HG03342 (cell line): Measurements from ENCODE around the gene RAP1GAP2.
A peak's percentile ranks its signal among the peaks of the same experiment; 100 is the strongest.
"Not testable (repeated sequence)": the region's sequence is repeated elsewhere in the genome, so short reads cannot be mapped to it uniquely, and the experiment has no call there.

ENCODE experiments used
- ATAC-seq: cut with Tn5 transposase; IDR thresholded peaks from one replicate; pipeline ENCODE4 v1.9.1; 2021; ENCODE audit warnings: mild to moderate bottlenecking, moderate library complexity; ENCODE audit not compliant: unreplicated experiment

Gene RAP1GAP2

DNA sequence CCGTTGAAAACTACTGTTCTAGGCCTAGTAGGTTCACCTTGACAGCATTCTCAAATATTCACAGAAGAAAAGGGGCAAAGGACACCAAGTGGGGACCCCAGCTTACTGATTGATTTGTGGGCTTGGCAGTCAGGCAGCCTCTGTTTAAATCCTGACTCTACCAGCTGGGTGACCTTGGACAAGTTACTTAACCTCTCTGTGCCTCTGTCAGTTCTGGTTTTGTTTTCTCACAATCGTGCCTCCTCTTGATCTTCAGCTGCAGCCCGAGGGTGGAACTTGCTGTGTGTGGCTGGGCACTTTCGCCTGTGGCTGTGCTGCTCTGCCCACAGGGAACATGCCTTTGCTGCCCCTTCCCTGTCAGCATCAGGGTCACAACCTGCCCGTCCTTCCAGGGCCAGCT is 17.8 kb downstream of the RAP1GAP2 start:
- ATAC-seq: no peak

DNA sequence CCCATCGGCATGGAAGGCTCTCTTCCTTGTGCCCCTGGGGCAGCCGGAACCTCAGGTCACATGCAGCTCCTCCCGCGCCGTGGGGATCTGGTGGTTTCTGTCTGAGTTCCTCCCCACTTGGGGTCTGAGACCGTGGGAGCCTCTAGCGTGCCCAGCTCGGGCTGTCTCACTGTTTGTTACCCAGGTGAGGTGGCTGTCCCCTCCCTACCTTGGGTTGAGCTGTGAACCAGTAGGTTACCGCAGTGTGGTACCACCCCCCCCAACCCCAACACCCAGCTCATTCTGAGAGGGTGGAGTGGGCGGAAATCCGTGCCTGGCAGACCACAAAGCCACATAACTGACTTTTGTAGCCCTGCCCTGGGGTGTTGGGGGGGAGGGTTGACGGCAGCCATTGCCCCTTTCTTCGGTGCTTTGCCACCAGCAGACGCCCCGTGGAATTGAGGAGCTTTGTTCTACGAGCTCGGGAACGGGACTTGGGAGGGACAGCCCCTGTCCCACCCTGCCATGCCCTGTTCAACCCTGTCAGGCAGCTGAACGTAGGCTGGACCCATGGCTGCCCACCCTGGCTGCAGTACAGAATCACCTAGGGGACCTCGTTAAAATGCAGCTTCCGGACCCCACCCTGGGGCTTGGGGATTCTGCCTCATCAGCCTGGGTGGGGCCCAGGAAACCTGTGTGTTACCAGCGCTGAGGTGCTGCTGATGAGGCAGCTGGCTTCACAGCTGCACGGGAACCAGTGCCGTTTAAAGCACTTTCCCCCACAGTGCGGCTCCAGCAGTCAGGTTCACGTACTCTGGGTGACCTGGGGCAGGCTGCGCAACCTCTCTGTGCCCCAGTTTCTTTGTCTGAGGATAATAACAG is 18.5 kb downstream of the RAP1GAP2 start:
- ATAC-seq: no peak

DNA sequence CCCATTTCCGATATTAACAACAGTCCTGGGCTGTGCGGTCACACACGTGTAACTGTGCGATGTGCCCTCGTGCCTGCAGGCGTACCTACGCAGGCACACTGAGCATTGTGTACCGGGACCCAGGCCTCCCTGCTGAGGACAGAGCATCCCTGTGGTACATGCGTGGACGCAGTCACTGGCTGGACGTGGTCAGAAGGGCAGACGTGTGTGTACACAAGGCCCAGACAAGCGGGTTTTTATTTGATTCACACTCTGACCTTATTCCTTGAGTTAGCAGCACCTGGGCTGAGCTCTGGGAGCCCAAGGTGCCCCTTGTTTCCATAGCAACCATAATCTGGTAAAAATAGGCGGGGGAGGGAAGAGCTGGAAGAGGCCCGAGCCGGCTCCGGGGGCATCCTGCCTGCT is 19.5 kb downstream of the RAP1GAP2 start:
- ATAC-seq: no peak

DNA sequence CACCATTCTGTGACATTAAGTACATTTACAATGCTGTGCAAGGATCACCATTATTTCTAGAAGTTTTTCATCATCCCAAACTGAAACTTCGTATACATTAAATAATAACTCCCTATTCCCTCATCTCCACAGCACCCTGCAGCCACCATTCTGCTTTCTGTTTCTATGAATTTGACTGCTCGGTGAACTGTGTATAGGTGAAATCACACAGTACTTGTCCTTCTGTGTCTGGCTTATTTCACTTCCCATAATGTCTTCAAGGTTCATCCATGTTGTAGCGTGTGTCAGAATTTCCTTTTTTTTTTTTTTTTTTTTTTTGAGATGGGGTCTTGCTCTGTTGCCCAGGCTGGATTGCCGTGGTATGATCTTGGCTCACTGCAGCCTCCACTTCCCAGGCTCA is 20.4 kb downstream of the RAP1GAP2 start:
- ATAC-seq: no peak

DNA sequence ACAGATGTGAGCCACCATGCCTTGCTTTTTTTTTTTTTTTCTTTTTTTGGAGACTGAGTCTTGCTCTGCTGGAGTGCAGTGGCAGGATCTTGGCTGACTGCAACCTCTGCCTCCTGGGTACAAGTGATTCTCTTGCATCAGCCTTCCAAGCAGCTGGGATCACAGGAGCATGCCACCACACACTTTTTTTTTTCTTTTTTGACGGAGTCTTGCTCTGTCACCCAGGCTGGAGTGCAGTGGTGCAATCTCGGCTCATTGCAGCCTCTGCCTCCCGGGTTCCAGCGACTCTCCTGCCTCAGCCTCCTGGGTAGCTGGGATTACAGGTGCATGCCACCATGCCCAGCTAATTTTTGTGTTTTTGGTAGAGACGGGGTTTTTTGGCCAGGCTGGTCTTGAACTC is 23.1 kb downstream of the RAP1GAP2 start:
- ATAC-seq: not testable (repeated sequence)

DNA sequence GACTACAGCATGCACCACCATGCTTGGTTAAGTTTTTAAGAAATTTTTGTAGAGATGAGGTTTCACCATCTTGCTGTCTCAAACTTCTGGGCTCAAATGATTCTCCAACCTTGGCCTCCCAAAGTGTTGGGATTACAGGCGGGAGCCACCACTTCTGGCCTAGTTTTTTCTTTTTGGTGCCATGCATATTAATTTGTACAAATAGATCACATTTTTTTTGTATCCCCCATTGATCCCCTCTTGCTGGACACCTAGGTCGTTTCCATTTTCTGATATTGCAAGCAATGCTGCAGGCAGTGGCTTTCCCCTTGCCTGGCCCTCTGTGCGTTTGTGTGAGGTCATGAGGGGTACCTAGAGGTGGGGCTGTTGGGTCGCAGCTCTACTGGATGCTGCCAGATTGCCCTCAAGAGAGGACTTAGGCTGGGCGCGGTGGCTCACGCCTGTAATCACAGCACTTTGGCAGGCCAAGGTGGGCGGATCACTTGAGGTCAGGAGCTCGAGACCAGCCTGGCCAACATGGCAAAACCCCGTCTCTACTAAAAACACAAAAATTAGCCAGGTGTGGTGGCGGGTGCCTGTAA is 23.8 kb downstream of the RAP1GAP2 start:
- no peak for ATAC-seq

DNA sequence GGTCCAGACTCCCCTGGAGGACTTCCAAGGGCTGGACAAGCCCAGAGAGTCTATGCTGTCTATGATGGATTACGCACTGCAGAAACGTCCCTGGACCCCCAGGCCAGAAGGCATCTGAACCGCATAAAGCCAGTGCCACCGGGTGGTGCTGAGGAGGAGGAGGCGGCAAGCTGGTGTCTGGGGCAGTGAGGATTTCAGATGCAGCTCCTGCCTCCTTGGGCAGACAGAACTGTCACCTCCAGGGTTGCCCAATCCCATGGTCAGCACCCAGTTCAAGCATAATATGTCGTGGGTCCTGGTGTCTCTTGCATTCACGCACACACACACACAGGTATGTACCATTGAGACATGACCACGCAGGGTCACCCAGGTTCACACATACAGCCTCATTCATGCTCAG is 25.6 kb downstream of the RAP1GAP2 start:
- no peak for ATAC-seq

DNA sequence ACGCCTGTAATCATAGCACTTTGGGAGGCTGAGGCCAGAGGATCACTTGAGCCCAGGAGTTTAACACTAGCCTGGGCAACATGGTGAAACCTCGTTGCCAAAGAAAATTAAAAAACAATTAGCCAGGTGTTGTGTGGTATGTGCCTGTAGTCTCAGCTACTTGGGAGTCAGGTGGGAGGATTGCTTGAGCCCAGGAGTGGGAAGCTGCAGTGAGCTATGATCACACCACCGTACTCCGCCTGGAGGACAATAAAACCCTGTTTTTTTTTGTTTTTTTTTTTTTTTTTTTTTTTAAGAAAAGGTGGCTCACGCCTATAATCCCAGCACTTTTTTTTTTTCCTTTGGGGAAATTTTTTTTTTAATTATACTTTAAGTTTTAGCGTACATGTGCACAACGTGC is 26.1 kb downstream of the RAP1GAP2 start:
- no peak for ATAC-seq

DNA sequence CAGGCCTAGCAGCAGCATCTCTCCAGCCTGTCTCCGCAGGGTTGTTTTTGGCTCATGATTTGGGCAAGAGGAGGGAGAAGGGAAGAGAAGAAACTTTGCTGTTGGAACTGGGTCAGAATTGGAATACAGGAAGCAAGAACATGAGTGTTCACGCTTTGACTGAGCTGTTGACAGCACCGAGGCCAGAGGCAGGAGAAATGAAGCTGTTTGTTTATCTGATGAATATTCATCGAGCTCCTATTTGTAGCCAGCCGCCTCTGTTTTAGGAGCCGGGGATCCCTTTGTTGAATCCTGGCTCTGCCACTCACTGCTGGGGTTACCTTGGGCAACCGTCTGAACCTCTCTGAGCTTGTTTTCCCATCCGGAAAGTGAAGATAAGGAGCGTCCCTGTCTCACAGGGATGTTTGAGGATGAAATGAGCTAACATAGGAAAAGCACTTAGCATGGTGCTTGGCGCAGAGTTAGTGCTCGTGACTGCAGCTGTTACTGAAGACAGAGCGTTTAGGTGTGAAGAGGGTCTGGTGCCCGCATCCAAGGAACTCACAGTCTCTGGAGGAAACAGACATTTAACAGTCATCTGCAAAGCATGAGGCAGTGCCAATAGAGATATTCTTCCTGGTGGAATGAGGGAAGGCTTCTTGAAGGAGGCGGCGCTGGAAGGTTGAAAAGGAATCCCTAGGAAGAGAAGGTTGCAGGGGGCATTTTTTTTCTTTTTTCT is 29.2 kb downstream of the RAP1GAP2 start:
- no peak for ATAC-seq

DNA sequence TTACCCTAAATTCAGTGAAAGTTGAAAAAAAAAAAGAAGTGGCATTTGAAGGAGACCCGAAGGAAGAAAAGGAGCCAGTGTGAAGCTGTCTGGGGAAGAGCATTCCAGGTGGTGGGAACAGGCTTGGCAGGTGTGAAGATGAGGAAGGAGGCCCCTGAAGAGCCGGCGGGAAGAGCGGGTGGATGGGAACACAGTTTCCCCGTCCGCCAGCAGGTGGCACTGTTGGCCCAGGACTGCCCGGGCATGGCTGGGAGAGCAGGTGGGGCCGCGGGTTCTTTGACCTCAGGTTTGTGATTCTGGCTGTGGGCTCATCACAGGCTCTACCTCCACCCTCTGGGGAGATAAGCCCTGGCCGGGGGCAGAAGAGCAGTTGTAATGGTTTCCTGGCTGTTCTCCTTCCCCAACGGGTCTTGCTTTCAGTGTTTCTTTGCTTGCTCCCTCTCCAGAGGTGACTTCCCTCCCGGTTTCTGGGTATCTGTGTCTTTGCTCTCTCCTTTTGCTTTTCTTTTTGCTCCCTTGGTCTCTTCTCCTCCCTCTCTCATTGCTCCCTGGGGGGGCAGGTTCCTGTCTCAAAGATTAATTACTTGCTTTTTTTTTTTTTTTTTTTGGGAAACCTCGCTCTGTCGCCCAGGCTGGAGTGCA is 32.3 kb downstream of the RAP1GAP2 start:
- peak; percentile 53 for ATAC-seq

DNA sequence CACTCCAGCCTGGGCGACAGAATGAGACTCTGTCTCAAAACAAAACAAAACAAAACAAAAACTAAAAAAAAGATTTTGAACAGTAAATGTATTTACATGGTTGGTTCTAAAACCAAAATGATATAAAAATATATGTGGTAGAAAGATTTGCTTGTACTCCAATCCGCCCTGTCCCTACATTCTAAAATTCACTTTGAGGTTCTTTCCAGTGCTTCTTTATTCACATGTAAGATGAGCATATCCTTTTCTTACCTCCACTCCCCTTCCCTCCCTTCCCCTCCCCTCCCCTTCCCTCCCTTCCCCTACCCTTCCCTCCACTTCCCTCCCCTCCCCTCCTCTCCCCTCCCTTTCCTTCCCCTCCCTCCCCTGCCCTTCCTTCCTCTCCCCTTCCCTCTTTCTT is 34.4 kb downstream of the RAP1GAP2 start:
- no peak for ATAC-seq

DNA sequence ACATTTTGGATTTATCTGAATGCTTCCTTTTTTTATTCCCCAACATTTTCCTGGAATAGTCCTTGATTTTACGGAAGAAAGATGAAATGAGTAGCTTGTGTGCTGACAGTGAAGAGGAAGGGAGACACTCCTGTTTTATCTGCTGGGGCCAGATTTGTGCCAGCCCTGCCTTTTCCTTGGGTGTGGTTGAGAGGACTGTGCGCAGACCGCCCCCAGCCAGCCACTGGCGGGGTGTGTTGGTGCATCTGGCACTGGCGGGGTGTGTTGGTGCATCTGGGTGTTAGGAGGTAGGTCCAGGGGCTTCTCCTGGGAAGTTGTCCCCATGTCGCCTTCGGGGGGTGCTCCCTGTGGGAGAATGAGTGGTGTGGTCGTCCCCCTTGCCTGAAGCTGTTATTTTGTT is 39.5 kb downstream of the RAP1GAP2 start:
- no peak for ATAC-seq

DNA sequence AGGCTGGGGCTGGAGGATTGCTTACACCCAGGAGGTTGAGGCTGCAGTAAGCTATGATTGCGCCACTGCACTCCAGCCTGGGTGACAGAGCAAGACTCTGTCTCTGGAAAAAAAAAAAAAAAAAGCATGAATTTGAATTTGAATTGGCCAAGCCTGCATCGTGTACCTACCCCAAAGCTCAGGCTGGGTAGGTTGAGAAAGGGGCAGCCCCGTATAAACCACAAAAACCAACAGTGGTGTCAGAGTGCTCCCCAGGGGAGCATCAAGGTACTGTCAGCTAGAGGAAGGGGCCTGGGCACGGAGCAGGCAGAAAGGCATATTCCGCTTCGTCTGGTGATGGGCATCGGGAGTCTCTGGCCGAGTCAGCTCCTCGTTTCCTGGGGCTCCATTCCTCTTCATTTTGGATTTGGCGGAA is 40.9 kb downstream of the RAP1GAP2 start:
- ATAC-seq: no peak

DNA sequence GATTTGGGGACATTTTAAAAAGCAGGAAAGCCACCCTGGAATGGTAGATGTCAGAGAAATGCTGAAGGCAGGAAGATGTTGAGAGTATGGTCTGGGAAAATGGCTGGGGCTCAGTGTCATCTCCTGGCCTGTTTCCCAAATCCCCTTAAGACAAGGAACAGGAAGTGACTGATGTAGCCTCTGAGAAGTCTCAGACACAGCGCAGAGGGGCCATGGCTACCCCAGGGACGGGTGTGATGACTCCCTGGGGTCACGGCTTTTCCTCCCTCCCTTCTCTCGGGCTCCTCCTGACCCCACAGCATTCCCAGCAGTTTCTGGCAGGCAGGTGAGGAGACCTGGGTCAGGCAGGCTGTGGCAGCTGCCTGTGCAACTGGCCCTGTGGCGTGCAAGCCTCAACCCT is 45.4 kb downstream of the RAP1GAP2 start:
- no peak for ATAC-seq

DNA sequence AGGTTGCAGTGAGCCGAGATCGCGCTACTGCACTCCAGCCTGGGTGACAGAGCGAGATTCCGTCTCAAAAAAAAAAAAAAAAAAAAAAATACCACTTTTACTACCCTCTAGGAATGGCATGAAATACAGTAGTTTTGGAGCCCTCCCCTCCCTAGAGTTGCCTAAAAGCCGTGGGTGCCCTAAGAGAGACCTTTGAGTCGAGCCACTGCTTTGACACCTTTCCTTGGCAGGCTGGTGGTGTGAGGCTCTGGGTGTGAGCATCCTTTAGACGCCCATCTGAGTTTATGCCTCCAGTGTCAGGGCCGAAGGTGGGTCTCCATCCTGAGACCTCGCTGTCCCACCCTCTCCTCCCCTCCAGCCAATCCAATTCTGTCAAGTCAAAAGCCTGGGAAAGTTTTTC is 46.2 kb downstream of the RAP1GAP2 start:
- no peak for ATAC-seq

DNA sequence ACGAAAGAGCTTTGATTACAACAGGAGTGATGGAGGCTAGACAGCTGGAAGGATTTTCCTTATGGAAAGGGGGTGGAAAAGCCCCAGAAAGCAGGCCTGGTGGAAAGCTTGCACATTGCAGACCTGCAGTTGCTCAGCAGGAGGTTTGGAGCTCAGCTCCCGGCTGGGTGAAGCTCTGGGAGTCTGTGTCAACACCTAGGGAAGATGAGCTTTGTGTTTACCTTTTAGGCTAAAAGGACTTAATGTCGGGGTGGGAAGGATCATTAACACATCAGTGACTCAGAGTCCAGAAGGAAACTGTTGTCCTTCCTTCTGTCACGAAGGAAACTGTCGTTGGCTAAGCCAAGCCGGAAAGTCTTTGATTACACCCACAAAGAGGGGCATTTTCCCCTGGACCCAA is 48.2 kb downstream of the RAP1GAP2 start:
- ATAC-seq: no peak

DNA sequence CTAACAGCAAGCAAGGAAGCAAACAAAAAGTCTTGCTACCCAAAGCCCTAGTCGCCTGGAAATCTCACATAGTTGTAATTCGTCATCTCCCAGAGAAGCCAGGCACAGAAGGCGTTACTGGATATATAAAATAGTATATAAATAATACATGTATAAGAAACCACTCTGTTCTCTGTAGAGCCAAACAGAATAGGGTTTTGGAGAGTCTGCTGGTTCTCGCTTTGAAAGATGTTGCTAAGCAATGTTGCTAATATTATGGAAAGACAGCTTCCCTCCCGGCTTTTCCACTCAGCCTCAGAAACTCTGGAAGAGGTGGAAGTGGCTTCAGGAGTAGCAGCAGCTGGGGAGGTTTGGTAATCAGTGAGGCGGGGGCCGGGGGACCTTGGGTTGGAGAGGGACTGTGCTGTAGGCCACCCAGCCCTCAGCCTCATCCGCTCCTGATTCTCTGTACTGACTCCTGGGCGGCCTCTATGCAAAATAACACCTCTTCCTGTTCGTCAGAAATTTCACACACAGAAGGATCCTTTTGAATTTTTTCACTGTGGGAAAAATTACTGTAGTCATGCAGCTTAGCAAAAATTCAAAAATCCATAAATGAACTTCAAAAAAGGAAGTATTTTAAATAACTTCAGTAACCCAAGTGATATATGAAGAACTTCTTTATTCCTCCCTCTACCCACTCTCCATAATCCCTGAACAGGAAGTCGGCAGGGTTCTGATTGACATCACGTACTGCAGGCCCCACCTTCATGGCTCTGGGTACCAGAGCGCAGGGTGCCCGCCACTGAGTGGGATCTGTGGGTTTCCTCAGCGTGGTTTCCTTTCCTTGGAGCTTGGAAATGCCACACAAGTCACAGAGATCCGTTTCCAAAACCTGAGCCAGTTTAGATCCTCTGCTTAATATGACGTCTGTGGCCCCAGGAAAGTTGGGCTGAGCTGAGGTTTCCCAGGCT is 51.4 kb downstream of the RAP1GAP2 start:
- ATAC-seq: no peak

DNA sequence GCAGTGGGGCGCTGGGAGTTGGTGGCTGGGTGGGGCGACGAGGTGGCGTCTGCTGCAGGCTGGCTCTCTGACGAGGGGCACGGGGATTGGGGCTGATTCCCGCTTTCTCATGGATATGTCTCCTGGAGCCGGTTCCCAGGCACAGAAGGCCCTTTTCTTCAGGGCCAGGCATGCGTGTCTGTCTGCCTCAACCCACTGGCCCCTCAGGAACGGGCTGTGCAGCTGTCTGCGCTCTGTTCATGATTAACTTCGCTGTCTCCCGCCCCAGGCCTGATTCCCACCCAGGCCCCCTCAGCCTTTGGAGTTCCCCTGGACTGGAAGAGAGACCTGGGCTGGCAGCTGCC is 53.1 kb downstream of the RAP1GAP2 start:
- ATAC-seq: no peak

DNA sequence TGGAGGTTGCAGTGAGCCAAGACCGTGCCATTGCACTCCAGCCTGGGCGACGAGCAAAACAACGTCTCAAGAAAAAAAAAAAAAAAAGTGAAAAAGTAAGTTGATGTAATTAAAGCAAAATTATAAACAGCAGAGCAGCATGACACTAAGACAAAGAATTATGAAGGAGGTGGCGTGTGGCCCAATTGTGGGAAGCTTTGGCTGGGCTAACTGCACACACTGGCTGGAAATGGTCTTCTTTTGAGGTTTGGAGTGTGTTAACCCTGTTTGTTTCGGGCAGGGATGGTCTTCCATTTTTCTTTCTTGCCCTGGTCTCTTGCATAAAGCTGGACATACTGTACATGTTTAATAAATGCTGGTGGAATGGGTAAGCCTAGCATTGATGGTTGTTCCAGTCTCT is 54.8 kb downstream of the RAP1GAP2 start:
- ATAC-seq: no peak

DNA sequence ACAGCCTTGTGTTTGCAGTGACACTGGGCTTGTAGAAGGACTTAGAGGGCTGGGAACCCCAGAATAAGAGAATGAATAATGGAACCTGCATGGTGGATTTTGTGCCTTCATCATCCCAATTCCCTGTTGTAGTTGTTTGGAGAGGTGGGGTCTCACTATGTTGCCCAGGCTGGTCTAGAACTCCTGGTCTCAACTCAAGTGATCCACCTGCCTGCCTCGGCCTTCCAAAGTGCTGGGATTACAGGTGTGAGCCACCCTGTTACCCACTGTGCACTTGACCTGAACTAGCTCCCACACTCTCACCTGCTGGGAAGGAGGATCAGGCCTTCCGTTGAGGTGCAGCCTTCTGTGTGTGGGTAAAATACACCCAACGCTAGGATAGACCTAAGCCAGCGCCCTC is 55.4 kb downstream of the RAP1GAP2 start:
- ATAC-seq: no peak

DNA sequence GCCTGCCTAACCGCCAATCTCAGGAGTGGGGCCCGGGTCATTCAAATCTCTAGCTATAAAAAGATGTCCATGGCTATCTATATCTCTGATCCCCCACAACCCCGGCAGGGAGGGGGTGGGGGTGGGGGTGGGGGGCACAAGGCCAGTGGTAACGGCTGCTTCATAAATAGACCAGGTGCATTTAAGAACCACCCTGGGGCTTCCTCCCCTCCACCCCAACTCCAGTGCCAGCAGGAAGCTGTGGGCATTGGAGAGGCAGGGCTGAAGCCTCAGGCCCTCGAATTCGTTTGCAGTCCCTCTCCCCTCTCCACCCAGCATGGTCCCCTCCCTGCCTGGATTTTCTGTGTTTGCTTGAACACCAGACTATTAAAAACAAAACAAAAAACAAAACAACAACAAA is 56.0 kb downstream of the RAP1GAP2 start:
- ATAC-seq: no peak
